HepG2 (cell line): ENCODE data around the gene FAM193A. TPM values are rescaled to one million over a fixed set of nuclear protein-coding genes. Genes with fewer than 3 reads are reported as not detected.
A peak's percentile ranks its signal among the peaks of the same experiment; 100 is the strongest.

ENCODE experiments used
- CENPX ChIP-seq: sonication (generic); formaldehyde crosslinking; IDR thresholded peaks from 2 replicates; pipeline ENCODE4 v1.9.0; 2021; ENCODE audit warnings: mild to moderate bottlenecking, missing genetic modification reagents, moderate library complexity
- GFI1 ChIP-seq: sonication (generic); formaldehyde crosslinking; IDR thresholded peaks from 2 replicates; pipeline ENCODE4 v1.5.0; 2020; ENCODE audit warnings: missing genetic modification reagents, mild to moderate bottlenecking, borderline replicate concordance
- MXI1 ChIP-seq: IDR thresholded peaks from 3 replicates; pipeline ENCODE4 v1.6.1; 2012; ENCODE audit warnings: low read depth, low read length, inconsistent platforms, borderline replicate concordance
- NCOR1 ChIP-seq: fragments of 200-600 bp; sonication (generic); IDR thresholded peaks from 2 replicates; pipeline ENCODE4 v1.7.0; 2017; ENCODE audit warnings: antibody characterized with exemption, low read length, borderline replicate concordance
- NRL ChIP-seq: sonication (generic); formaldehyde crosslinking; IDR thresholded peaks from 2 replicates; pipeline ENCODE4 v1.5.0; 2020; ENCODE audit warnings: missing genetic modification reagents, mild to moderate bottlenecking, moderate library complexity, borderline replicate concordance
- PAWR ChIP-seq: sonication (generic); formaldehyde crosslinking; IDR thresholded peaks from 2 replicates; pipeline ENCODE4 v1.4.0; 2020; ENCODE audit warnings: missing genetic modification reagents, mild to moderate bottlenecking, borderline replicate concordance
- RXRB ChIP-seq: IDR thresholded peaks from 2 replicates; pipeline ENCODE4 v1.6.1; 2016; ENCODE audit warnings: borderline replicate concordance, missing genetic modification reagents, missing compliant biosample characterization
- SRSF1 ChIP-seq: fragments of 200-400 bp; formaldehyde crosslinking; optimal IDR thresholded peaks from 2 replicates; pipeline ENCODE3; 2017; ENCODE audit warnings: mild to moderate bottlenecking, low read depth, low read length, moderate library complexity
- ZNF672 ChIP-seq: sonication (generic); formaldehyde crosslinking; IDR thresholded peaks from 2 replicates; pipeline ENCODE4 v1.8.1; 2022; ENCODE audit warnings: missing genetic modification reagents
- polyA plus RNA-seq, 8 experiments: library from polyadenylated mRNA; depleted of rRNA in 3 of 8; stranded (reverse) in 7 of 8; unstranded in 1 of 8; fragments of >200 nt; fragmentation: Illumina TruSeq in 4 of 8; extraction: Trizol in 4 of 8; gene quantifications; 2 replicates each; pipeline versions ENCODE4 v1.2.1 to v1.2.3, GENCODE V29; 2011 to 2016; ENCODE audit warnings: low read depth in 4 of 8, missing spikeins in 1 of 8, mixed read lengths in 1 of 8; ENCODE audit not compliant: insufficient read depth in 1 of 8
- total RNA-seq, 5 experiments: library from RNA; depleted of rRNA; stranded (reverse); fragments of >200 nt; fragmentation: Illumina TruSeq; extraction: Trizol; gene quantifications; 2 replicates each; pipeline ENCODE4 v1.2.3, GENCODE V29; 2016; ENCODE audit warnings: low read depth in 1 of 5
- TF ChIP-seq, protein P1 (sequence below): sonication (generic); formaldehyde crosslinking; IDR thresholded peaks from 2 replicates; pipeline ENCODE4 v1.4.0; 2020; ENCODE audit warnings: missing genetic modification reagents, borderline replicate concordance
- TF ChIP-seq, protein P2 (sequence below): sonication (generic); formaldehyde crosslinking; IDR thresholded peaks from 2 replicates; pipeline ENCODE4 v1.4.0; 2020; ENCODE audit warnings: missing genetic modification reagents
- TF ChIP-seq, protein P3 (sequence below): sonication (generic); formaldehyde crosslinking; conservative IDR thresholded peaks from 2 replicates; pipeline ENCODE4 v1.8.1; 2023; ENCODE audit warnings: missing genetic modification reagents
- TF ChIP-seq, protein P4 (sequence below): IDR thresholded peaks from 2 replicates; pipeline ENCODE4 v1.6.1; 2016; ENCODE audit warnings: low read depth, missing genetic modification reagents, missing compliant biosample characterization

The FAM193A gene
- total and polyA plus RNA-seq, 2 of the 13 experiments (the other 11 are each of a cell fraction or from before 2014, with no cell fraction given), result 5.7 to 8.7 TPM

DNA sequence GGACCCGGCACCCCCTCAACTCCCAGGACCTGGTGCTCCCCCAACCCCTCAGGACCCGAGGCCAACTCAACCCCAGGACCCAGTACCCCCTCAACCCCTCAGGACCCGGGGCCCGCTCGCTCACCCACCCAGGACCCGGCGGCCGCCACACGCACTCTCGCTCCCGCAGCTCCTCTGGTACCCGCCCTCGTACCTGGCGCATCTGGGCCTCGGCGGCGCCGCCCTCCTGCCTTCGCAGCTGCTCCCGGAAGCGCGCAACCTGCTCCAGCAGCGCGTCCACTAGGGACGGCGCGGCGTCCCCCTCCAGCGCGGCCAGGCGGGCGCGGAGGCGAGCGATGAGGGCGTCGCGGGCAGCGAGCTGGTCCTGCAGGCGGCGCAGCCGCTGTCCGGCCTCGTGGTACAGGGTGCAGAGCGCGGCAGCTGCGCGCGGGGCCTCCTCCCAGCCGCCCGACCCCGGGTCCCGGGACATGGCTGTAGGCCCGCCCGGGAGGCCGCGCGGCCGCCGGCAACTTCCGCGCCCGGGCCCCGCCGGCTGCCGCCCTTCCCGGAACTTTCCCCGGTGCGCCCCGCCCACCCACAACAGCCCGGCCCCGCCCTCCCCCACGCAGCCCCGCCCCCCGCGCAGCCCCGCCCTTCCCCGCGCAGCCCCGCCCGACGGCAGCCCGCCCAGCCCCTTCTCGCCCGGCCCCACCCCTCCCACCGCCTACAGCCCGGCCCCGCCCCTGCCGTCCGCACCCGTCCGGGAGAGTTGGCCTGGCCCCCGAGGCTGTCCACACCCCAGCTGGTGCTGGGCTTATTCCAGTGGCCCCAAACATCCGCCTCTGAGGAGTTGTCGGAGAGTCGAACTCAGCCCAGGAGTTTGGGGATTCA, 219.6 kb downstream of the FAM193A start, which contains the start of gene TNIP2 (continued):
- TF ChIP-seq NCOR1, result no peak
- peak; percentile 74; the same call in 1 of the 3 replicates for TF ChIP-seq MXI1
- TF ChIP-seq, protein P1, sequence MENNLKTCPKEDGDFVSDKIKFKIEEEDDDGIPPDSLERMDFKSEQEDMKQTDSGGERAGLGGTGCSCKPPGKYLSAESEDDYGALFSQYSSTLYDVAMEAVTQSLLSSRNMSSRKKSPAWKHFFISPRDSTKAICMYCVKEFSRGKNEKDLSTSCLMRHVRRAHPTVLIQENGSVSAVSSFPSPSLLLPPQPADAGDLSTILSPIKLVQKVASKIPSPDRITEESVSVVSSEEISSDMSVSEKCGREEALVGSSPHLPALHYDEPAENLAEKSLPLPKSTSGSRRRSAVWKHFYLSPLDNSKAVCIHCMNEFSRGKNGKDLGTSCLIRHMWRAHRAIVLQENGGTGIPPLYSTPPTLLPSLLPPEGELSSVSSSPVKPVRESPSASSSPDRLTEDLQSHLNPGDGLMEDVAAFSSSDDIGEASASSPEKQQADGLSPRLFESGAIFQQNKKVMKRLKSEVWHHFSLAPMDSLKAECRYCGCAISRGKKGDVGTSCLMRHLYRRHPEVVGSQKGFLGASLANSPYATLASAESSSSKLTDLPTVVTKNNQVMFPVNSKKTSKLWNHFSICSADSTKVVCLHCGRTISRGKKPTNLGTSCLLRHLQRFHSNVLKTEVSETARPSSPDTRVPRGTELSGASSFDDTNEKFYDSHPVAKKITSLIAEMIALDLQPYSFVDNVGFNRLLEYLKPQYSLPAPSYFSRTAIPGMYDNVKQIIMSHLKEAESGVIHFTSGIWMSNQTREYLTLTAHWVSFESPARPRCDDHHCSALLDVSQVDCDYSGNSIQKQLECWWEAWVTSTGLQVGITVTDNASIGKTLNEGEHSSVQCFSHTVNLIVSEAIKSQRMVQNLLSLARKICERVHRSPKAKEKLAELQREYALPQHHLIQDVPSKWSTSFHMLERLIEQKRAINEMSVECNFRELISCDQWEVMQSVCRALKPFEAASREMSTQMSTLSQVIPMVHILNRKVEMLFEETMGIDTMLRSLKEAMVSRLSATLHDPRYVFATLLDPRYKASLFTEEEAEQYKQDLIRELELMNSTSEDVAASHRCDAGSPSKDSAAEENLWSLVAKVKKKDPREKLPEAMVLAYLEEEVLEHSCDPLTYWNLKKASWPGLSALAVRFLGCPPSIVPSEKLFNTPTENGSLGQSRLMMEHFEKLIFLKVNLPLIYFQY (CRISPR knock-in tag), result no peak; the same call in 1 of the 2 replicates
- no peak for TF ChIP-seq RXRB (CRISPR knock-in tag)
- no peak for TF ChIP-seq SRSF1
- TF ChIP-seq, protein P2, sequence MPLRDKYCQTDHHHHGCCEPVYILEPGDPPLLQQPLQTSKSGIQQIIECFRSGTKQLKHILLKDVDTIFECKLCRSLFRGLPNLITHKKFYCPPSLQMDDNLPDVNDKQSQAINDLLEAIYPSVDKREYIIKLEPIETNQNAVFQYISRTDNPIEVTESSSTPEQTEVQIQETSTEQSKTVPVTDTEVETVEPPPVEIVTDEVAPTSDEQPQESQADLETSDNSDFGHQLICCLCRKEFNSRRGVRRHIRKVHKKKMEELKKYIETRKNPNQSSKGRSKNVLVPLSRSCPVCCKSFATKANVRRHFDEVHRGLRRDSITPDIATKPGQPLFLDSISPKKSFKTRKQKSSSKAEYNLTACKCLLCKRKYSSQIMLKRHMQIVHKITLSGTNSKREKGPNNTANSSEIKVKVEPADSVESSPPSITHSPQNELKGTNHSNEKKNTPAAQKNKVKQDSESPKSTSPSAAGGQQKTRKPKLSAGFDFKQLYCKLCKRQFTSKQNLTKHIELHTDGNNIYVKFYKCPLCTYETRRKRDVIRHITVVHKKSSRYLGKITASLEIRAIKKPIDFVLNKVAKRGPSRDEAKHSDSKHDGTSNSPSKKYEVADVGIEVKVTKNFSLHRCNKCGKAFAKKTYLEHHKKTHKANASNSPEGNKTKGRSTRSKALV (CRISPR knock-in tag), result no peak
- TF ChIP-seq CENPX (CRISPR knock-in tag), result no peak
- TF ChIP-seq, protein P3, sequence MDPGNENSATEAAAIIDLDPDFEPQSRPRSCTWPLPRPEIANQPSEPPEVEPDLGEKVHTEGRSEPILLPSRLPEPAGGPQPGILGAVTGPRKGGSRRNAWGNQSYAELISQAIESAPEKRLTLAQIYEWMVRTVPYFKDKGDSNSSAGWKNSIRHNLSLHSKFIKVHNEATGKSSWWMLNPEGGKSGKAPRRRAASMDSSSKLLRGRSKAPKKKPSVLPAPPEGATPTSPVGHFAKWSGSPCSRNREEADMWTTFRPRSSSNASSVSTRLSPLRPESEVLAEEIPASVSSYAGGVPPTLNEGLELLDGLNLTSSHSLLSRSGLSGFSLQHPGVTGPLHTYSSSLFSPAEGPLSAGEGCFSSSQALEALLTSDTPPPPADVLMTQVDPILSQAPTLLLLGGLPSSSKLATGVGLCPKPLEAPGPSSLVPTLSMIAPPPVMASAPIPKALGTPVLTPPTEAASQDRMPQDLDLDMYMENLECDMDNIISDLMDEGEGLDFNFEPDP (CRISPR knock-in tag), result no peak
- no peak for TF ChIP-seq NRL
- TF ChIP-seq, protein P4, sequence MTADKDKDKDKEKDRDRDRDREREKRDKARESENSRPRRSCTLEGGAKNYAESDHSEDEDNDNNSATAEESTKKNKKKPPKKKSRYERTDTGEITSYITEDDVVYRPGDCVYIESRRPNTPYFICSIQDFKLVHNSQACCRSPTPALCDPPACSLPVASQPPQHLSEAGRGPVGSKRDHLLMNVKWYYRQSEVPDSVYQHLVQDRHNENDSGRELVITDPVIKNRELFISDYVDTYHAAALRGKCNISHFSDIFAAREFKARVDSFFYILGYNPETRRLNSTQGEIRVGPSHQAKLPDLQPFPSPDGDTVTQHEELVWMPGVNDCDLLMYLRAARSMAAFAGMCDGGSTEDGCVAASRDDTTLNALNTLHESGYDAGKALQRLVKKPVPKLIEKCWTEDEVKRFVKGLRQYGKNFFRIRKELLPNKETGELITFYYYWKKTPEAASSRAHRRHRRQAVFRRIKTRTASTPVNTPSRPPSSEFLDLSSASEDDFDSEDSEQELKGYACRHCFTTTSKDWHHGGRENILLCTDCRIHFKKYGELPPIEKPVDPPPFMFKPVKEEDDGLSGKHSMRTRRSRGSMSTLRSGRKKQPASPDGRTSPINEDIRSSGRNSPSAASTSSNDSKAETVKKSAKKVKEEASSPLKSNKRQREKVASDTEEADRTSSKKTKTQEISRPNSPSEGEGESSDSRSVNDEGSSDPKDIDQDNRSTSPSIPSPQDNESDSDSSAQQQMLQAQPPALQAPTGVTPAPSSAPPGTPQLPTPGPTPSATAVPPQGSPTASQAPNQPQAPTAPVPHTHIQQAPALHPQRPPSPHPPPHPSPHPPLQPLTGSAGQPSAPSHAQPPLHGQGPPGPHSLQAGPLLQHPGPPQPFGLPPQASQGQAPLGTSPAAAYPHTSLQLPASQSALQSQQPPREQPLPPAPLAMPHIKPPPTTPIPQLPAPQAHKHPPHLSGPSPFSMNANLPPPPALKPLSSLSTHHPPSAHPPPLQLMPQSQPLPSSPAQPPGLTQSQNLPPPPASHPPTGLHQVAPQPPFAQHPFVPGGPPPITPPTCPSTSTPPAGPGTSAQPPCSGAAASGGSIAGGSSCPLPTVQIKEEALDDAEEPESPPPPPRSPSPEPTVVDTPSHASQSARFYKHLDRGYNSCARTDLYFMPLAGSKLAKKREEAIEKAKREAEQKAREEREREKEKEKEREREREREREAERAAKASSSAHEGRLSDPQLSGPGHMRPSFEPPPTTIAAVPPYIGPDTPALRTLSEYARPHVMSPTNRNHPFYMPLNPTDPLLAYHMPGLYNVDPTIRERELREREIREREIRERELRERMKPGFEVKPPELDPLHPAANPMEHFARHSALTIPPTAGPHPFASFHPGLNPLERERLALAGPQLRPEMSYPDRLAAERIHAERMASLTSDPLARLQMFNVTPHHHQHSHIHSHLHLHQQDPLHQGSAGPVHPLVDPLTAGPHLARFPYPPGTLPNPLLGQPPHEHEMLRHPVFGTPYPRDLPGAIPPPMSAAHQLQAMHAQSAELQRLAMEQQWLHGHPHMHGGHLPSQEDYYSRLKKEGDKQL (CRISPR knock-in tag), result no peak
- no peak for TF ChIP-seq GFI1
- TF ChIP-seq ZNF672 (CRISPR knock-in tag), result no peak; the same call in 1 of the 2 replicates
- no peak for TF ChIP-seq PAWR (CRISPR knock-in tag)
